CD14-positive monocyte (primary cell): ENCODE measurements around the gene COBLL1. TPM values are rescaled to one million over a fixed set of nuclear protein-coding genes. Genes with fewer than 3 reads are reported as not detected.

Experiments used
- DNase-seq, 3 donors: peaks; one replicate each; pipeline ENCODE4 v3.0.0-alpha.2; 2011 to 2022
- H2AFZ ChIP-seq: 2 replicates; pipeline ENCODE4 v1.6.0; 2012; ENCODE audit warnings: mild to moderate bottlenecking, low read depth, low read length, inconsistent platforms; ENCODE audit not compliant: insufficient read depth, poor library complexity, severe bottlenecking
- H3K27ac ChIP-seq, 2 donors: 1 replicate in 1 of 2; 2 replicates in 1 of 2; pipeline ENCODE4 v1.5.1; 2012 to 2013; ENCODE audit warnings: low read length in 2 of 2, control low read depth in 1 of 2, inconsistent platforms in 1 of 2, low read depth in 1 of 2, mild to moderate bottlenecking in 1 of 2
- H3K27me3 ChIP-seq, 2 donors: one replicate each; pipeline versions ENCODE4 v1.6.0 to v1.6.1; 2011 to 2013; ENCODE audit warnings: low read length in 2 of 2; ENCODE audit not compliant: control insufficient read depth in 2 of 2, insufficient read depth in 2 of 2
- H3K36me3 ChIP-seq, 2 donors: replicated peaks in 1 of 2; 1 replicate in 1 of 2; 2 replicates in 1 of 2; pipeline versions ENCODE4 v1.5.1 to v1.6.1; 2012 to 2013; ENCODE audit warnings: low read length in 2 of 2, control low read depth in 1 of 2, inconsistent platforms in 1 of 2, mild to moderate bottlenecking in 1 of 2; ENCODE audit not compliant: insufficient read depth in 2 of 2, control insufficient read depth in 1 of 2
- H3K4me1 ChIP-seq, 2 donors: 1 replicate in 1 of 2; 2 replicates in 1 of 2; pipeline versions ENCODE4 v1.5.1 to v1.6.1; 2012 to 2013; ENCODE audit warnings: low read length in 2 of 2, control low read depth in 1 of 2, inconsistent platforms in 1 of 2, mild to moderate bottlenecking in 1 of 2, moderate library complexity in 1 of 2; ENCODE audit not compliant: insufficient read depth in 2 of 2, control insufficient read depth in 1 of 2
- H3K4me2 ChIP-seq: replicated peaks from 2 replicates; pipeline ENCODE3; 2012; ENCODE audit warnings: low read length, moderate library complexity, mild to moderate bottlenecking; ENCODE audit not compliant: poor library complexity, severe bottlenecking; ENCODE audit errors: extremely low read depth
- H3K4me3 ChIP-seq, 3 experiments: fragments of 200-600 bp in 1 of 3; sonication (generic) in 1 of 3; replicated peaks in 1 of 3; 1 replicate in 2 of 3; 2 replicates in 1 of 3; pipeline ENCODE4 v1.5.1; 2011 to 2013; ENCODE audit warnings: low read length in 3 of 3, mild to moderate bottlenecking in 3 of 3, control low read depth in 2 of 3, low read depth in 2 of 3, inconsistent platforms in 1 of 3, moderate library complexity in 1 of 3
- H3K79me2 ChIP-seq: 2 replicates; pipeline ENCODE4 v1.6.0; 2012; ENCODE audit warnings: mild to moderate bottlenecking, control low read depth, inconsistent platforms, low read length, moderate library complexity; ENCODE audit not compliant: insufficient read depth
- H3K9ac ChIP-seq: 2 replicates; pipeline ENCODE4 v1.6.0; 2017; ENCODE audit warnings: low read length, mild to moderate bottlenecking; ENCODE audit not compliant: insufficient read depth, poor library complexity, severe bottlenecking
- H3K9me3 ChIP-seq, 2 donors: replicated peaks in 1 of 2; 1 replicate in 1 of 2; 2 replicates in 1 of 2; pipeline versions ENCODE4 v1.5.1 to v1.6.1; 2012 to 2013; ENCODE audit warnings: low read length in 2 of 2, control low read depth in 1 of 2; ENCODE audit not compliant: control insufficient read depth in 1 of 2, insufficient read depth in 1 of 2
- H4K20me1 ChIP-seq: 2 replicates; pipeline ENCODE4 v1.6.0; 2012; ENCODE audit warnings: mild to moderate bottlenecking, low read length, control low read depth, moderate library complexity; ENCODE audit not compliant: insufficient read depth
- H3K27ac Mint-ChIP-seq, 7 donors: one replicate each; pipeline ENCODE4 v1.8.0; 2020; ENCODE audit warnings: mild to moderate bottlenecking in 7 of 7, mixed read lengths in 7 of 7, moderate library complexity in 6 of 7, inconsistent platforms in 2 of 7
- H3K27me3 Mint-ChIP-seq, 3 donors: one replicate each; pipeline ENCODE4 v1.8.0; 2021 to 2022; ENCODE audit warnings: low read depth in 3 of 3, mild to moderate bottlenecking in 3 of 3, mixed read lengths in 3 of 3, moderate library complexity in 3 of 3, inconsistent platforms in 1 of 3
- H3K36me3 Mint-ChIP-seq, 2 donors: one replicate each; pipeline ENCODE4 v1.8.0; 2020; ENCODE audit warnings: mixed read lengths in 2 of 2, inconsistent platforms in 1 of 2, mild to moderate bottlenecking in 1 of 2
- H3K4me1 Mint-ChIP-seq: one replicate; pipeline ENCODE4 v1.8.0; 2020; ENCODE audit warnings: mild to moderate bottlenecking, mixed read lengths
- H3K4me3 Mint-ChIP-seq, 2 donors: one replicate each; pipeline ENCODE4 v1.8.0; 2020; ENCODE audit warnings: mild to moderate bottlenecking in 2 of 2, mixed read lengths in 2 of 2, moderate library complexity in 1 of 2
- H3K9me3 Mint-ChIP-seq, 7 donors: one replicate each; pipeline ENCODE4 v1.8.0; 2020 to 2022; ENCODE audit warnings: mixed read lengths in 7 of 7, mild to moderate bottlenecking in 6 of 7, moderate library complexity in 6 of 7, inconsistent platforms in 2 of 7
- WGBS: methylation state at CpG from one replicate; pipeline ENCODE4 v1.1.5; 2013; ENCODE audit warnings: missing lambda C conversion rate; ENCODE audit not compliant: insufficient coverage; 5-methylcytosine and 5-hydroxymethylcytosine counted together
- intact Hi-C, 2 donors: fragments of 100-400 bp; cut with micrococcal nuclease; formaldehyde crosslinking; loops; one replicate each; pipeline versions ENCODE4 v1.15.0 to v1.15.1; 2023
- polyA plus RNA-seq, 3 donors: library from polyadenylated mRNA; depleted of rRNA in 1 of 3; unstranded in 2 of 3; stranded (reverse) in 1 of 3; fragments of 300-500 nt in 2 of 3; fragments of >200 nt in 1 of 3; fragmentation: Illumina TruSeq in 2 of 3; gene quantifications; 1 replicate in 2 of 3; 2 replicates in 1 of 3; pipeline ENCODE4 v1.2.3, GENCODE V29; 2012 to 2021
- TF ChIP-seq, protein P1 (sequence below): fragments of 200-600 bp; IDR thresholded peaks from one replicate; pipeline ENCODE4 v1.8.0; 2022; ENCODE audit warnings: antibody characterized with exemption, mild to moderate bottlenecking

COBLL1 gene
- polyA plus RNA-seq, 3 donors: 0.18 to 0.54 (median 0.24) TPM

DNA sequence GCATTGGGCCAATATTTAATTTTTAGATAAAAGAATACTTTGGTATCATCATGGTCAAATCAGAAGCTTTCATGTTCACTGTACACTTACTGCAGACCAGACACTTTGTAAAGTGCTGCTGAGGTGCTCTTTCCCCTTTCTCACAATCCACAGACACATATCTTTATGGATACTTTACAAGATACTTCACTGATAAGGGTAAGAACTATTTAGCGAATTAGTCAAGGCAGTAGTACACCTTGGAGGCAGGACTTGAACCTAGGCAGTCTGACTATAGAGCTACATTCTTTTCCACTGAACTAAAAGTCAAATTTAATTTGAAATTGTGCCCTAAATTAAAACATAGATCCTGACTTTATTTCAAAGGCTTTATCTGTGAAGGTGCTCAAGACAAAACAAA, 60.2 kb downstream of the COBLL1 start:
- no peak overlapping the region for H3K9ac ChIP-seq
- H3K36me3 ChIP-seq: no peaks in the 10 kb centered on the region
- no peak overlapping the region for H3K27ac ChIP-seq
- Mint-ChIP-seq H3K36me3 (no peaks in the 10 kb centered on the region), H3K27me3 (no peaks in the 10 kb centered on the region), H3K27ac (no peak overlapping the region), H3K9me3 (no peaks in the 10 kb centered on the region), H3K4me3 (no peak overlapping the region), H3K4me1 (peaks cover 8% of the 10 kb centered on the region)
- no peaks in the 10 kb centered on the region for H3K9me3 ChIP-seq
- H3K27me3 ChIP-seq: no peaks in the 10 kb centered on the region
- WGBS: no CpG with 5 or more reads among the region's 1 CpG
- no peak for DNase-seq
- no peak overlapping the region for H2AFZ ChIP-seq
- H3K4me2 ChIP-seq: no peak overlapping the region
- H3K79me2 ChIP-seq: no peaks in the 10 kb centered on the region
- no peaks in the 10 kb centered on the region for H4K20me1 ChIP-seq
- no peaks in the 10 kb centered on the region for H3K4me1 ChIP-seq
- no peak overlapping the region for H3K4me3 ChIP-seq
- TF ChIP-seq, protein P1, sequence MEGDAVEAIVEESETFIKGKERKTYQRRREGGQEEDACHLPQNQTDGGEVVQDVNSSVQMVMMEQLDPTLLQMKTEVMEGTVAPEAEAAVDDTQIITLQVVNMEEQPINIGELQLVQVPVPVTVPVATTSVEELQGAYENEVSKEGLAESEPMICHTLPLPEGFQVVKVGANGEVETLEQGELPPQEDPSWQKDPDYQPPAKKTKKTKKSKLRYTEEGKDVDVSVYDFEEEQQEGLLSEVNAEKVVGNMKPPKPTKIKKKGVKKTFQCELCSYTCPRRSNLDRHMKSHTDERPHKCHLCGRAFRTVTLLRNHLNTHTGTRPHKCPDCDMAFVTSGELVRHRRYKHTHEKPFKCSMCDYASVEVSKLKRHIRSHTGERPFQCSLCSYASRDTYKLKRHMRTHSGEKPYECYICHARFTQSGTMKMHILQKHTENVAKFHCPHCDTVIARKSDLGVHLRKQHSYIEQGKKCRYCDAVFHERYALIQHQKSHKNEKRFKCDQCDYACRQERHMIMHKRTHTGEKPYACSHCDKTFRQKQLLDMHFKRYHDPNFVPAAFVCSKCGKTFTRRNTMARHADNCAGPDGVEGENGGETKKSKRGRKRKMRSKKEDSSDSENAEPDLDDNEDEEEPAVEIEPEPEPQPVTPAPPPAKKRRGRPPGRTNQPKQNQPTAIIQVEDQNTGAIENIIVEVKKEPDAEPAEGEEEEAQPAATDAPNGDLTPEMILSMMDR: no peak
- intact Hi-C loops: no loop called here

DNA sequence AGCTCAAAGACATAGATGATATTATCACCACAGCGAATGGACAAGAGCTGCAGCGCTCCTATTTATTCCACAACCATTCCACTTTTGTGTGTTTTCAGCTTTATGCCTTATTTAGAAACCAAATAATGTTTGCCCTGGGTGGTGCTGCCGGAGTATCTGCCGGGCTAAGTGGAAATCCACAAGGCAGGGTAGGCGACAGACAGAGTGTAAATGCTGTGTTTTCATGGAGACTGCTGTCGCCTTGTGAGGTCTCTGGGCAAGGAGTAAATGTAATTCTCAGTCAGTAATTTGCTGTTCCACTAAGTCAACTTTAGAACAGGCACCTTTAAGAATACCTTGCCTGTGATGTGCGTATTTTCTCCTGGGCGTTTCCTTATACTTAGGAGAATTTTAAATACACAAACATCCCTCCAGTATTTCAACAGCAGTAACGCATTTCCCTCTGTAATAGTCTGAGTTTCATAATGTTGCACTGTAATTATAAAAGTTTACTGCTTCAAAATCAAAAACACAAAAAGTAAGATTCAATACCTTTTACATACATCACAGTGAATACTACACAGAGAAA, 60.9 kb downstream of the COBLL1 start:
- Histone ChIP-seq H3K36me3 (no peaks in the 10 kb centered on the region), H3K27me3 (no peaks in the 10 kb centered on the region), H3K9me3 (no peaks in the 10 kb centered on the region), H3K79me2 (no peaks in the 10 kb centered on the region), H3K4me1 (no peaks in the 10 kb centered on the region), H3K27ac (no peak overlapping the region), H3K4me2 (no peak overlapping the region), H3K9ac (no peak overlapping the region), H2AFZ (no peak overlapping the region), H3K4me3 (no peak overlapping the region), H4K20me1 (no peaks in the 10 kb centered on the region)
- WGBS: 100% methylated on average over 2 of the region's 9 CpGs
- H3K4me1 Mint-ChIP-seq: peaks cover 8% of the 10 kb centered on the region
- H3K4me3 Mint-ChIP-seq: no peak overlapping the region
- no peaks in the 10 kb centered on the region for H3K27me3 Mint-ChIP-seq
- H3K36me3 Mint-ChIP-seq: no peaks in the 10 kb centered on the region
- TF ChIP-seq, protein P1: no peak
- H3K9me3 Mint-ChIP-seq: no peaks in the 10 kb centered on the region
- H3K27ac Mint-ChIP-seq: no peak overlapping the region
- DNase-seq: no peak
- intact Hi-C loops: no loop called here
